ENCODE results near the gene APOC3.

Gene APOC3

DNA sequence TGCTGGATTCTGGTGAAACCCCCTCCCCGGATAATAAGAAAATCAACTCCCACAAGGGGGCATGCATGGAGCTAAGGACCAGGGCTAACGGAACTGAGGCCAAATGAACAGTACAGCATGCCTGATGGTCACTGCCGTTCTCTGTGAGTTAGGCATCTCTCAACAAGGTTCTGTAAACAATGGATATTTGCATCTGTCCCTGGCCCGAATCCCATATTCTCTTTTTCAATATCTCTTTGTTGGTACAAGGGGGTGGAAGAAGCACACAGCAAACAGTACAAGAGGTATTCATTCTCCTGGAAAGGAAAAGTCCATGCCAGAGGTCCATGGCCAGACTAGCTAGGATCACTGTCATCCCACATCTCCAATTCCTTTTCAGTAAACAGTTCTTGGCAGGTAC, 39.9 kb downstream of the APOC3 start:
- no peak for DNase-seq (ENCODE audit: extremely low read depth in 1 of 2, low read depth in 1 of 2)

DNA sequence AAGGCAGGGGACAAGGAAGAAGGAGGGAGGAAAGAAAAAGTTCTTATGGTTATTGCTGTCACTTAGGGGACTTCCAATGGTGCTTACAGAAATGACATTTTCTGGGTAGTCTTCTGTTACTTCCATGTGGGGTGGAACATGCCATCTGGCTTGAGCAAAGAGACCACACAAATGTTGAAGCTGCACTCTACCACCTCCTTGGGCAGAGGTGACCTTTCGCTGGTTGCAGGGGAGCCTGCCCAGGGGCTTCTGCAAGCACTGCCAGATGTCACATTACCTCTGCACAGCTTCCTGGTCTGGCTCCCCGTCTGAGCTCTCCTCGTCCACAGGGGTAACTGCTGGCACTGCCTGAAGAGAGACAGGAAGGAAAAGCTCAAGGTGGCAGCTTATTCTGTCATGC, 40.3 kb downstream of the APOC3 start:
- no peak for DNase-seq (ENCODE audit: extremely low read depth in 1 of 2, low read depth in 1 of 2)

DNA sequence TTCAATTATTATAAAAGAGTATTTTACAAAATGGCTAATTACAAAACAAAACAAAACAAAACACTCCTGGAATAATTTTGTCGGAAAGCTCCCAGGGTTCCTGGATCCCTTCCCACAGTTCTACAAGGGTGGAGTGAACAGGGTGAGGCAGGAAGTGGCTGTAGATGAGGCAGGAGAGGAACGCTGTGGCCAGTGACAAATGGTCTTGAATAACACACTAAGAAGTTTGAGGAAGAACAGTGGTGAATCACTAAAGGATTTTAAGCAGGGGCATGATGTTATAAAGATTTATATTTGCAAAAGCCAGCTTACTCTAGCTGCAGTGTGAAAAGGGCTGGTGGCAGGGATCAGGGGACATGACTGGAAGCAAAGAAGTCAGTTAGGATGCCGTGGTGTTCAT, 41.5 kb downstream of the APOC3 start:
- no peak for DNase-seq (ENCODE audit: extremely low read depth in 1 of 2, low read depth in 1 of 2)

DNA sequence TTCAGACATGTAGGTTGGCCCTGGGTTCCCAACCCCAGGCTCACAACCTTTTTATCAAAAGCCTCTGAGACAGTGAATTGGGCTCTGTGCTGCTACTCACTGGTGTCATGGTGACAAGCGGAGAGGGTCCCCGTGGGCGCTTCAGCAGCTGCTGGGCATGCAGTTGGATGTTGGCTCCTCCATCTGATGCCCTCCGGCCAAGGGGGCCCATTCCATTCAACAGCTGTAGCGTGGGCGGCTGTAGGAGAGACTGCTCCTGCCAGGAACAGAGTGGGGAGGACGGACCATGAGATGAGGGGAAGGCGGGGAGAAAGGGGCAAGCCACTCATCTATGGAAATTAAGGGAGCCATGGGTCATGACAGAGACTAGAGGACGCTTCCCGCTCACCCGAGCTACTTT, 43.7 kb downstream of the APOC3 start:
- no peak for DNase-seq (ENCODE audit: extremely low read depth in 1 of 2, low read depth in 1 of 2)

DNA sequence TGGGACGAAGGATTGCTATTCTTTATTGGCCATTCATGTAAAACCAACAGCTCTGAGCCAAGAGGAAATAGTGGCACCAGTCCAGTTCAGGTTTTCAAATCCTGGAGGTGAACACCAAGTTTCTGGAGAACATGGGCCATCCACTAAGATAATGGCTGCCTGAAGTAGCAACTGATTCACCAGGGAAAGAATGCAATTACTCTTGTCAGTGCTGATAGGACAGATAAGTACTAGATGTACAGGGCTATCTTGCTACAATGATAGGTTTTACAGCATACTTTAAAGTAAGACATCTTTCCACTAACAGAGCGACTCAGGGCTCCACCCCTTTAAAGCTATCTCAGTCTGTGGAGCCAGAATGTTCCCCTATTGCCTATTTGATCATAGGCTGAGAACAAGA, 44.5 kb downstream of the APOC3 start:
- DNase-seq (ENCODE audit: extremely low read depth in 1 of 2, low read depth in 1 of 2) = no peak

DNA sequence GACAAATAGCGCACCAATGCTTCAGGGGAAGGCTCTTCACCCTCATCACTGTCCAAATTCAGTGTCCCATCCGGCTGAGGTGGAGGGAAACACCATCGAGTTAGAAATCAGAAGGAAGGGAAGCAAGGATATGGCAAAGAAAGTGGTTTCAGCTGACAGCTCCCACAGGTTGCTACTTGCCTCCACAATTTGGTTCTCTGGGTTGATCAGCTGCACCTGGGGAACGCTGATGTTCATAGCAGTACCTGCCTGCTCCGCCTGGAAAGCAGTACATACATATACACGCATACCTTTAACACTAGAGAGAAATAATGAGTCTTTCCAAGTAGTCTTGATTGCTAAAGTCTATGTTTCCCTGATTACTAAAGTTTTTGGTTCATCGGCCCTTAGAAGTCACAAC, 45.5 kb downstream of the APOC3 start:
- no peak for DNase-seq (ENCODE audit: extremely low read depth in 1 of 2, low read depth in 1 of 2)

DNA sequence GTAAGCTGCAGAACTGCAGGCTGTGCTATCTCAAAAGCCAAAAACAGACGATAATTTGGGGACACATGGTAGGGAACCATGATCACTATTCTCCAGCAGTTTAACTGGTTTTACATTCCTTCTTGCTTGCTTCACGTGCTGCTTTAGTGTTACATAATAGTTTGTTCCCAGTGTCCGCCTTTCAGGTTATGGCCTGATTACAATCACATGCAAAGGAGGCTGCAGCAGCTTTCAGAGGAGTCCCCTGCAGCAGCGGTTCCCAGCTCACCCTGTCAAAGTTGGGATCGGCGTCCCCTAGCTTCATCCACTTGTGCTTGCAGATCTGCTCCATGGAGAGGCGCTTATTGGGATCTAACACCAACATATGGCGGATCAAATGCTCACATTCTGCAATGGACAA, 46.9 kb downstream of the APOC3 start:
- no peak for DNase-seq (ENCODE audit: extremely low read depth in 1 of 2, low read depth in 1 of 2)

DNA sequence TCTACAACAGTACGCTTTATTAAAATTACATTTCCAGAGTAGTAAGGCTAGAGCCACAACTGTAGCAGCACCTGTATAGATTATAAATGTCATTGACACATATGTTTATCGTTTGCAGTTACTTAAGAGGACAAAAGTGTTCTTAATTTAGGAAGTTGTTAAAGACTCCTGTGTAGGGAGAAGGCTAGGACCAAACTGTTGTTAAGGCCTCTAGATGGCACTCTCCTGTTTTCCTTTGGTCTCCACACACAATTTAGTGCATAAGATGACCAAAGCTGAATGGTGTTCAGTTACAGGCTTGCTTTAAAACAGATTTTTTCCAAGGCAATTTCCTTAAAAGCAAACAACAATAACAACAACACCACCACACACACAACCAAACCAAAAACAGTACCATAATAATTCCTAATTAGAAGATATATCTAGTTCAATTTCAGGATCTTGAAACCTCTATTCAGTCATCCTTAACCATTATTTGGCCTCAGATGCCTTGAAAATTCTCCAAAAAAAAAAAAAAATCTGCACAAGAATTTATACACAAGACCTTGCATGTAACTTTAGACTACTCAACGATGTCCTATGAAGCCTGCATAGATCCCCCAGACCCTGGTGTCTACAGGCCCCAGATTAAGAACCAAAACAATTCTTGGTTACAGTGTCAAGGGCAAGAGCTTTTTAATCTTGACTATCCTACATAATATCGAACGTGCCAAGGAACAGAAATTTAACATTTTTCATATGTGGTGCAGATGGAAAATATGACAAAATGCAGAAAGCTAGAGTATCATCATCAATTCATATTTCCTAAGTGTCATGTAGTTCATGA, 50.3 kb downstream of the APOC3 start:
- DNase-seq (ENCODE audit: extremely low read depth in 1 of 2, low read depth in 1 of 2) = no peak

DNA sequence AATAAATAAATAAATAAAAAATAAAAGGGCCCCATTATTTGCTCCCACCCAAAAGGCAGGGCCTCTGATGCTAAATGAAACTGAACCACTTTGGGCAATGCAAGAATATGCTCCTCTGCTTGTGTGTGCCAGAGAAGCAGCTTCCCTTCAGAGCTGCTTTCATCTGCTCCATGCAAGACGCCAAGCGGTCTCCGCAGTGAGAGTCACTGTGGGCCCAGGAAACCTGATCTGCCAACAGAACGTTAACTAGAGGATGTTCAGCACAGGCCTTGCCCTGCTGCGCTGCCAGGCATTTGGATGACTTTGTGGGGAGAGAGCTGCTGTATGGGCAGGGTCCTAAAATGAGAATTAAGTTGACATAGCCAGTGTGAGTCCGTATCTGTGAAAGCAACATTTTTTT, 51.4 kb downstream of the APOC3 start:
- DNase-seq (ENCODE audit: extremely low read depth in 1 of 2, low read depth in 1 of 2) = no peak

DNA sequence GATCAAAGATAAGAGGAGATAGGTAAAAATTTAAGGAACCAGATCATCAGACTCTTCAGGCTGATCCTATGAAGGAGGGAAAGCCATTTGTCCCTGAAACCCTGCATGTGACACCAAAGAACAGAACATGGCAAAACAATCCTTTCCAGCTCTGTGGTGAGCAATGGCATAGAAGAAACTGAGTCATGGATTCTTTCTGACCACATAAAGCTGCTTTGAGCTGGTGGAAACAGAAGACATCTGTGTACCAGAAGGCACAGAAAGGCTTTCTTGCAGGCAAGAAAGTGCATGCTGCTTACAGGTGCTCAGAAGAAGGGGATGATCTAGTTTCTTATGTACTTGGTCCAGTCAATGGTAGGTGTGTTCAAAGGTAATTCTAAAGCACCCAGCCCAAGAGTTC, 52.7 kb downstream of the APOC3 start:
- no peak for DNase-seq (ENCODE audit: extremely low read depth in 1 of 2, low read depth in 1 of 2)
